Vagina (tissue), 2 donors: ENCODE measurements around the gene AVPR2.

Experiments used
- CTCF ChIP-seq, 3 experiments: fragments of 450-650 bp in 2 of 3; fragments of 200-600 bp in 1 of 3; sonication (generic) in 1 of 3; IDR thresholded peaks; one replicate each; pipeline ENCODE4 v1.5.1; 2017 to 2019; ENCODE audit warnings: antibody characterized with exemption in 3 of 3, mild to moderate bottlenecking in 2 of 3, moderate library complexity in 2 of 3
- POLR2A ChIP-seq, 2 donors: fragments of 450-650 bp; IDR thresholded peaks; one replicate each; pipeline ENCODE4 v1.6.1; 2017; ENCODE audit warnings: antibody characterized with exemption in 2 of 2, mild to moderate bottlenecking in 2 of 2, moderate library complexity in 2 of 2

- TF ChIP-seq CTCF (IDR thresholded peaks at IDR 0.05), result no peak
- no peak for TF ChIP-seq POLR2A (IDR thresholded peaks at IDR 0.05)
Observed at GRCh38 chrX:153882557-153882956, 21.9 kb upstream of the AVPR2 start.
